ENCODE data around the gene RTCB.

DNA sequence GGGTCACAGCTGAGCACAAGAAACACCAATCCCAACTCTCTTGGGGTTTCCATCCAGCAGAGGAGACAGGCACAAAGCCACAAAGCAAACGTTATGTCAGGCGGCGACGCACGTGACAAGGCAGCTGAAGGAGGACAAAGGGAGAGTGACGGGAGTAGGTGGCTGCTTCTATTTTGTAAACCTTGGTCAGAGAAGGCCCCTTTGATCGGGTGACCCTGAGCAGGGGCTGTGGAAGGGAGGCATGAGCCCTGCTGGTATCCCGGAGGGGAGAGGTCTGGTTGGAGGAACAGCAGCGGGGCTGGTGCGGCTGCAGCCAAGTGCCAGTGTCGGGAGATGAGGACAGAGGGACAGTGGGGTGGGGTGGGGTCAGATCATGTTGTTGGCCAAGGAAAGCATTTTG lies 71.6 kb downstream of the RTCB start:
- TF ChIP-seq POLR2AphosphoS5 (IDR thresholded peaks at IDR 0.05; ENCODE audit: low read depth, low read length): no peak
- TF ChIP-seq, protein P1, sequence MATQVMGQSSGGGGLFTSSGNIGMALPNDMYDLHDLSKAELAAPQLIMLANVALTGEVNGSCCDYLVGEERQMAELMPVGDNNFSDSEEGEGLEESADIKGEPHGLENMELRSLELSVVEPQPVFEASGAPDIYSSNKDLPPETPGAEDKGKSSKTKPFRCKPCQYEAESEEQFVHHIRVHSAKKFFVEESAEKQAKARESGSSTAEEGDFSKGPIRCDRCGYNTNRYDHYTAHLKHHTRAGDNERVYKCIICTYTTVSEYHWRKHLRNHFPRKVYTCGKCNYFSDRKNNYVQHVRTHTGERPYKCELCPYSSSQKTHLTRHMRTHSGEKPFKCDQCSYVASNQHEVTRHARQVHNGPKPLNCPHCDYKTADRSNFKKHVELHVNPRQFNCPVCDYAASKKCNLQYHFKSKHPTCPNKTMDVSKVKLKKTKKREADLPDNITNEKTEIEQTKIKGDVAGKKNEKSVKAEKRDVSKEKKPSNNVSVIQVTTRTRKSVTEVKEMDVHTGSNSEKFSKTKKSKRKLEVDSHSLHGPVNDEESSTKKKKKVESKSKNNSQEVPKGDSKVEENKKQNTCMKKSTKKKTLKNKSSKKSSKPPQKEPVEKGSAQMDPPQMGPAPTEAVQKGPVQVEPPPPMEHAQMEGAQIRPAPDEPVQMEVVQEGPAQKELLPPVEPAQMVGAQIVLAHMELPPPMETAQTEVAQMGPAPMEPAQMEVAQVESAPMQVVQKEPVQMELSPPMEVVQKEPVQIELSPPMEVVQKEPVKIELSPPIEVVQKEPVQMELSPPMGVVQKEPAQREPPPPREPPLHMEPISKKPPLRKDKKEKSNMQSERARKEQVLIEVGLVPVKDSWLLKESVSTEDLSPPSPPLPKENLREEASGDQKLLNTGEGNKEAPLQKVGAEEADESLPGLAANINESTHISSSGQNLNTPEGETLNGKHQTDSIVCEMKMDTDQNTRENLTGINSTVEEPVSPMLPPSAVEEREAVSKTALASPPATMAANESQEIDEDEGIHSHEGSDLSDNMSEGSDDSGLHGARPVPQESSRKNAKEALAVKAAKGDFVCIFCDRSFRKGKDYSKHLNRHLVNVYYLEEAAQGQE (IDR thresholded peaks at IDR 0.05; ENCODE audit: insufficient read depth in 1 of 2, low read depth in 2 of 2, low read length in 2 of 2): no peak
- TF ChIP-seq TAF1 (IDR thresholded peaks at IDR 0.05; ENCODE audit: borderline replicate concordance, insufficient read depth, low read length): no peak
- no peak for TF ChIP-seq SIN3A (IDR thresholded peaks at IDR 0.05; ENCODE audit: borderline replicate concordance, insufficient read depth, low read length)
- TF ChIP-seq FOXP2 (optimal IDR thresholded peaks at IDR 0.05; ENCODE audit: borderline replicate concordance, extremely low read depth, extremely low read length, insufficient read depth): no peak

All from PFSK-1 (cell line).